B cell (primary cell): ENCODE data around the gene PCDHGB5. TPM values are rescaled to one million over a fixed set of nuclear protein-coding genes. Genes with fewer than 3 reads are reported as not detected.

ENCODE experiments used
- ATAC-seq: fragments of 200-7000 bp; cut with Tn5 transposase; one replicate; pipeline ENCODE4 v1.10.0; 2021; ENCODE audit warnings: low read depth, mild to moderate bottlenecking, moderate number of reproducible peaks, moderate library complexity
- CTCF ChIA-PET: fragments of 350-600 bp; sonication (Branson Sonifier 250); formaldehyde crosslinking; loops from one replicate; lab custom pipeline; 2021; ENCODE audit warnings: antibody characterized with exemption, inconsistent platforms; lab: Charles Lee
- POLR2A ChIA-PET: fragments of 350-600 bp; sonication (Branson Sonifier 250); formaldehyde crosslinking; loops from one replicate; lab custom pipeline; 2021; ENCODE audit warnings: antibody characterized with exemption; lab: Charles Lee
- DNase-seq: peaks from one replicate; pipeline ENCODE4 v3.0.0; 2013
- H2AFZ ChIP-seq: 2 replicates; pipeline ENCODE4 v1.6.1; 2012; ENCODE audit warnings: mild to moderate bottlenecking, low read depth, low read length; ENCODE audit not compliant: insufficient read depth, poor library complexity, severe bottlenecking
- H3K27ac ChIP-seq, 2 donors: 1 replicate in 1 of 2; 2 replicates in 1 of 2; pipeline ENCODE4 v1.5.1; 2012 to 2013; ENCODE audit warnings: low read length in 2 of 2, mild to moderate bottlenecking in 2 of 2, moderate library complexity in 1 of 2
- H3K27me3 ChIP-seq, 4 experiments: fragments of 200-600 bp in 1 of 4; sonication (generic) in 1 of 4; replicated peaks in 1 of 4; 1 replicate in 2 of 4; 2 replicates in 2 of 4; pipeline versions ENCODE4 v1.6.1 to v1.7.0; 2013 to 2016; ENCODE audit warnings: low read length in 3 of 4, mild to moderate bottlenecking in 2 of 4, mixed read lengths in 1 of 4, moderate library complexity in 1 of 4; ENCODE audit not compliant: insufficient read depth in 4 of 4, control insufficient read depth in 3 of 4; ENCODE audit errors: control extremely low read depth in 1 of 4
- H3K36me3 ChIP-seq, 2 experiments: replicated peaks in 1 of 2; 1 replicate in 1 of 2; 2 replicates in 1 of 2; pipeline versions ENCODE4 v1.6.1 to v1.7.1; 2013; ENCODE audit warnings: low read length in 1 of 2; ENCODE audit not compliant: insufficient read depth in 2 of 2, control insufficient read depth in 1 of 2; ENCODE audit errors: control extremely low read depth in 1 of 2, extremely low read depth in 1 of 2
- H3K4me1 ChIP-seq, 2 donors: fragments of 200-600 bp in 1 of 2; sonication (generic) in 1 of 2; 1 replicate in 1 of 2; 2 replicates in 1 of 2; pipeline versions ENCODE4 v1.5.1 to v1.6.1; 2013 to 2017; ENCODE audit warnings: low read length in 2 of 2; ENCODE audit not compliant: control insufficient read depth in 2 of 2, insufficient read depth in 2 of 2
- H3K4me2 ChIP-seq: replicated peaks from 2 replicates; pipeline ENCODE3; 2012; ENCODE audit warnings: mild to moderate bottlenecking, low read depth, low read length; ENCODE audit not compliant: poor library complexity, severe bottlenecking
- H3K4me3 ChIP-seq, 5 experiments: fragments of 200-600 bp in 1 of 5; sonication (generic) in 1 of 5; 1 replicate in 3 of 5; 2 replicates in 2 of 5; pipeline versions ENCODE4 v1.5.1 to v1.7.0; 2011 to 2016; ENCODE audit warnings: low read length in 4 of 5, mild to moderate bottlenecking in 4 of 5, low read depth in 2 of 5, control low read depth in 1 of 5, moderate library complexity in 1 of 5; ENCODE audit not compliant: insufficient read depth in 1 of 5; ENCODE audit errors: control extremely low read depth in 1 of 5, extremely low read depth in 1 of 5
- H3K79me2 ChIP-seq: fragments of 200-600 bp; sonication (generic); one replicate; pipeline ENCODE4 v1.6.0; 2016; ENCODE audit warnings: low read length; ENCODE audit not compliant: control insufficient read depth, insufficient read depth
- H3K9ac ChIP-seq: fragments of 200-600 bp; sonication (generic); 2 replicates; pipeline ENCODE4 v1.6.1; 2017; ENCODE audit warnings: mild to moderate bottlenecking, low read length, moderate library complexity
- H3K9me3 ChIP-seq, 3 donors: one replicate each; pipeline versions ENCODE4 v1.6.1 to v1.7.1; 2013; ENCODE audit warnings: low read length in 2 of 3; ENCODE audit not compliant: control insufficient read depth in 2 of 3, insufficient read depth in 1 of 3; ENCODE audit errors: control extremely low read depth in 1 of 3
- H4K20me1 ChIP-seq: 2 replicates; pipeline ENCODE4 v1.6.0; 2012; ENCODE audit warnings: mild to moderate bottlenecking, low read length; ENCODE audit not compliant: insufficient read depth, control insufficient read depth, poor library complexity, severe bottlenecking
- H3K27ac Mint-ChIP-seq: one replicate; pipeline ENCODE4 v1.8.0; 2021; ENCODE audit warnings: mixed read lengths
- H3K27me3 Mint-ChIP-seq: one replicate; pipeline ENCODE4 v1.8.0; 2021; ENCODE audit warnings: mixed read lengths
- H3K4me1 Mint-ChIP-seq: one replicate; pipeline ENCODE4 v1.8.0; 2021; ENCODE audit warnings: mixed read lengths
- H3K4me3 Mint-ChIP-seq: one replicate; pipeline ENCODE4 v1.8.0; 2021; ENCODE audit warnings: mixed read lengths
- H3K9me3 Mint-ChIP-seq: one replicate; pipeline ENCODE4 v1.8.0; 2022; ENCODE audit warnings: mixed read lengths; ENCODE audit not compliant: insufficient read depth
- EZH2 ChIP-seq: IDR thresholded peaks from 2 replicates; pipeline ENCODE4 v1.6.1; 2012; ENCODE audit warnings: borderline replicate concordance, low read depth, mild to moderate bottlenecking, moderate library complexity, low read length; ENCODE audit not compliant: insufficient read depth, poor library complexity, severe bottlenecking
- WGBS: methylation state at CpG from one replicate; pipeline ENCODE4 v1.1.5; 2013; ENCODE audit warnings: missing lambda C conversion rate; ENCODE audit not compliant: insufficient coverage; 5-methylcytosine and 5-hydroxymethylcytosine counted together
- intact Hi-C: fragments of 100-400 bp; cut with micrococcal nuclease; formaldehyde crosslinking; loops from one replicate; pipeline ENCODE4 v1.10.0; 2022
- polyA plus RNA-seq: library from polyadenylated mRNA; depleted of rRNA; stranded (reverse); fragments of >200 nt; gene quantifications from 2 replicates; pipeline ENCODE4 v1.2.3, GENCODE V29; 2012
- total RNA-seq, 2 donors: library from RNA; stranded (reverse); fragments of 120-200 nt in 1 of 2; gene quantifications; 1 replicate in 1 of 2; 2 replicates in 1 of 2; pipeline versions ENCODE4 v1.2.3 to v1.2.4, GENCODE V29; 2013 to 2022
- TF ChIP-seq, protein P1 (sequence below): fragments of 200-600 bp; IDR thresholded peaks from one replicate; pipeline ENCODE4 v1.8.0; 2022; ENCODE audit warnings: antibody characterized with exemption, mild to moderate bottlenecking

Gene PCDHGB5
- total and polyA plus RNA-seq, 2 donors (not counting 1 experiment from before 2014, with no cell fraction given) = 0.37 to 2.5 TPM

DNA sequence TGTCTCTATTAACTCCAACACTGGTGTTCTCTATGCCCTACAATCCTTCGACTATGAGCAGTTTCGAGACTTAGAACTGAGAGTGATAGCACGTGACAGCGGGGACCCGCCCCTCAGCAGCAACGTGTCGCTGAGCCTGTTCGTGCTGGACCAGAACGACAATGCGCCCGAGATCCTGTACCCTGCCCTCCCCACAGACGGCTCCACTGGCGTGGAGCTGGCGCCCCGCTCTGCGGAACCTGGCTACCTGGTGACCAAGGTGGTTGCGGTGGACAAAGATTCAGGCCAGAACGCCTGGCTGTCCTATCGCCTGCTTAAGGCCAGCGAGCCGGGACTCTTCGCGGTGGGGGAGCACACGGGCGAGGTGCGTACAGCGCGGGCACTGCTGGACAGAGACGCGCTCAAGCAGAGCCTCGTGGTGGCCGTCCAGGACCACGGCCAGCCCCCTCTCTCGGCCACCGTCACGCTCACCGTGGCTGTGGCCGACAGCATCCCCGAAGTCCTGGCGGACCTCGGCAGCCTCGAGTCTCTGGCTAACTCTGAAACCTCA, 25.1 kb downstream of the PCDHGB5 start:
- intact Hi-C loops = no loop called here
- WGBS = 34% methylated on average over 42 of the region's 42 CpGs
- no peak for DNase-seq
- ChIA-PET POLR2A (interaction anchor here (0.6 kb wide), 1 partner anchor 87 kb away, joined by 3 read pairs; no protein-coding TSS in a partner anchor), CTCF (interaction anchor here (2.6 to 3.4 kb wide), 3 partner anchors 8 to 136 kb away, joined by 23 to 32 read pairs (median 26); partner anchors contain the start of gene PCDHGA12)
- no peak overlapping the region for H3K9ac ChIP-seq
- Mint-ChIP-seq H3K4me3 (no peak overlapping the region), H3K4me1 (peaks cover 14% of the 10 kb centered on the region), H3K9me3 (peaks cover 7% of the 10 kb centered on the region), H3K27ac (no peak overlapping the region), H3K27me3 (peaks cover 59% of the 10 kb centered on the region)
- no peak overlapping the region for H2AFZ ChIP-seq
- H3K4me3 ChIP-seq = no peak overlapping the region
- TF ChIP-seq, protein P1, sequence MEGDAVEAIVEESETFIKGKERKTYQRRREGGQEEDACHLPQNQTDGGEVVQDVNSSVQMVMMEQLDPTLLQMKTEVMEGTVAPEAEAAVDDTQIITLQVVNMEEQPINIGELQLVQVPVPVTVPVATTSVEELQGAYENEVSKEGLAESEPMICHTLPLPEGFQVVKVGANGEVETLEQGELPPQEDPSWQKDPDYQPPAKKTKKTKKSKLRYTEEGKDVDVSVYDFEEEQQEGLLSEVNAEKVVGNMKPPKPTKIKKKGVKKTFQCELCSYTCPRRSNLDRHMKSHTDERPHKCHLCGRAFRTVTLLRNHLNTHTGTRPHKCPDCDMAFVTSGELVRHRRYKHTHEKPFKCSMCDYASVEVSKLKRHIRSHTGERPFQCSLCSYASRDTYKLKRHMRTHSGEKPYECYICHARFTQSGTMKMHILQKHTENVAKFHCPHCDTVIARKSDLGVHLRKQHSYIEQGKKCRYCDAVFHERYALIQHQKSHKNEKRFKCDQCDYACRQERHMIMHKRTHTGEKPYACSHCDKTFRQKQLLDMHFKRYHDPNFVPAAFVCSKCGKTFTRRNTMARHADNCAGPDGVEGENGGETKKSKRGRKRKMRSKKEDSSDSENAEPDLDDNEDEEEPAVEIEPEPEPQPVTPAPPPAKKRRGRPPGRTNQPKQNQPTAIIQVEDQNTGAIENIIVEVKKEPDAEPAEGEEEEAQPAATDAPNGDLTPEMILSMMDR = no peak
- TF ChIP-seq EZH2 = no peak
- H3K27me3 ChIP-seq = peaks cover 2 to 72% (median 60%) of the 10 kb centered on the region in 4 experiments
- no peak overlapping the region for H3K27ac ChIP-seq
- ATAC-seq = no peak
- no peak overlapping the region for H3K4me2 ChIP-seq
- peaks cover 10 to 12% of the 10 kb centered on the region in 2 donors for H3K4me1 ChIP-seq
- peaks cover 2 to 60% (median 49%) of the 10 kb centered on the region in 3 donors for H3K9me3 ChIP-seq
- no peaks in the 10 kb centered on the region for H4K20me1 ChIP-seq
- no peaks in the 10 kb centered on the region for H3K36me3 ChIP-seq
- no peaks in the 10 kb centered on the region for H3K79me2 ChIP-seq

DNA sequence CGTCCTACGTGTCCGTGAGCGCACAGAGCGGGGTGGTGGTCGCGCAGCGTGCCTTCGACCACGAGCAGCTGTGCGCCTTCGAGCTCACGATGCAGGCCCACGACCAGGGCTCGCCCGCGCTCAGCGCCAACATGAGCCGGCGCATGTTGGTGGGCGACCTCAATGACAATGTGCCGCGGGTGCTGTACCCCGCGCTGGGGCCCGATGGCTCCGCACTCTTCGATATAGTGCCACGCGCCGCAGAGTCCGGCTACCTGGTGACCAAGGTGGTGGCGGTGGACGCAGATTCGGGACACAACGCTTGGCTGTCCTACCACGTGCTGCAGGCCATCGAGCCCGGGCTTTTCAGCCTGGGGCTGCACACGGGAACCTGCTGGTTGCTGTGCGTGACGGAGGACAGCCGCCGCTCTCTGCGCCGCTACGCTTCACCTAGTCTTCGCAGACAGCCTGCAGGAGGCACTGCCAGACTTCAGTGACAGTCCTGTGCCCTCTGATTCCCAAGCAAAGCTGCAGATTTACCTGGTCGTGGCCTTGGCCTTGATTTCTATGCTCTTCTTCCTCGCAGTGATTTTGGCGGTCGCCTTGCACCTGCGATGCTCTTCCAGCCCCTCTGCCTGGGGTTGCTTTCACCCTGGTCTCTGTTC, 30.2 kb downstream of the PCDHGB5 start:
- ATAC-seq (no peak), DNase-seq (no peak)
- Mint-ChIP-seq H3K4me3 (no peak overlapping the region), H3K27me3 (peaks cover 49% of the 10 kb centered on the region), H3K9me3 (peaks cover 4% of the 10 kb centered on the region), H3K4me1 (peaks cover 7% of the 10 kb centered on the region), H3K27ac (no peak overlapping the region)
- Histone ChIP-seq H3K27me3 (peaks cover 0 to 55% (median 41%) of the 10 kb centered on the region in 4 experiments), H3K9ac (no peak overlapping the region), H3K4me1 (peaks cover 15 to 17% of the 10 kb centered on the region in 2 donors), H3K4me2 (no peak overlapping the region), H3K9me3 (peaks cover 0 to 54% (median 27%) of the 10 kb centered on the region in 3 donors), H2AFZ (no peak overlapping the region), H3K27ac (no peak overlapping the region), H3K79me2 (no peaks in the 10 kb centered on the region), H4K20me1 (no peaks in the 10 kb centered on the region), H3K36me3 (no peaks in the 10 kb centered on the region), H3K4me3 (no peak overlapping the region)
- TF ChIP-seq EZH2 = no peak
- TF ChIP-seq, protein P1 = no peak
- intact Hi-C loops = no loop called here
- WGBS = 64% methylated on average over 53 of the region's 53 CpGs
- ChIA-PET POLR2A (no interaction called here), CTCF (interaction anchor here (0.7 to 4.4 kb wide), 7 partner anchors 15 to 140 kb away, joined by 3 to 68 read pairs (median 3); partner anchors contain the start of genes PCDHGA10 and PCDHGB3)
